Gastroesophageal sphincter (tissue), 4 donors: ENCODE results near the gene PACRG. TPM values are rescaled to one million over a fixed set of nuclear protein-coding genes. Genes with fewer than 3 reads are reported as not detected.
A peak's percentile ranks its signal among the peaks of the same experiment; 100 is the strongest.

Experiments used
- ATAC-seq: fragments of 150-250 bp; one replicate; pipeline ENCODE4 v1.9.1; 2016; ENCODE audit warnings: mild to moderate bottlenecking, moderate library complexity
- H3K27ac ChIP-seq, 4 donors: fragments of 200-600 bp; sonication (generic) in 3 of 4; 1 replicate in 3 of 4; 2 replicates in 1 of 4; pipeline ENCODE4 v1.5.1; 2016 to 2019
- H3K27me3 ChIP-seq: fragments of 200-600 bp; sonication (generic); one replicate; pipeline ENCODE4 v1.5.1; 2019
- H3K36me3 ChIP-seq, 2 donors: fragments of 200-600 bp; sonication (generic); one replicate each; pipeline ENCODE4 v1.5.1; 2019; ENCODE audit warnings: control low read depth in 1 of 2
- H3K4me1 ChIP-seq, 3 donors: fragments of 200-600 bp; sonication (generic); 1 replicate in 2 of 3; 2 replicates in 1 of 3; pipeline ENCODE4 v1.5.1; 2016 to 2019; ENCODE audit warnings: control low read depth in 2 of 3
- H3K4me3 ChIP-seq, 2 donors: fragments of 200-600 bp; sonication (generic); one replicate each; pipeline ENCODE4 v1.5.1; 2019; ENCODE audit warnings: mild to moderate bottlenecking in 1 of 2, moderate library complexity in 1 of 2
- H3K9me3 ChIP-seq, 3 donors: fragments of 200-600 bp; sonication (generic); one replicate each; pipeline ENCODE4 v1.5.1; 2017 to 2019; ENCODE audit warnings: control low read depth in 2 of 3
- EP300 ChIP-seq: sonication (generic); formaldehyde crosslinking; IDR thresholded peaks from one replicate; pipeline ENCODE4 v1.6.1; 2017; ENCODE audit warnings: antibody characterized with exemption, mild to moderate bottlenecking
- POLR2A ChIP-seq, 2 donors: fragments of 450-650 bp; IDR thresholded peaks; one replicate each; pipeline ENCODE4 v1.6.1; 2017; ENCODE audit warnings: antibody characterized with exemption in 2 of 2, mild to moderate bottlenecking in 2 of 2, moderate library complexity in 1 of 2
- POLR2AphosphoS5 ChIP-seq: sonication (generic); formaldehyde crosslinking; IDR thresholded peaks from one replicate; pipeline ENCODE4 v1.6.1; 2017; ENCODE audit warnings: antibody characterized with exemption
- WGBS, 2 donors: methylation state at CpG; one replicate each; pipeline ENCODE4 v1.1.5; 2018; ENCODE audit warnings: low coverage in 1 of 2; 5-methylcytosine and 5-hydroxymethylcytosine counted together
- total RNA-seq, 4 donors: library from RNA; depleted of rRNA; stranded (reverse); fragments of >200 nt; gene quantifications; one replicate each; pipeline ENCODE4 v1.1.0, GENCODE V29; 2016
- TF ChIP-seq, protein P1 (sequence below), 4 experiments: fragments of 200-600 bp in 2 of 4; fragments of 450-650 bp in 2 of 4; sonication (generic) in 1 of 4; IDR thresholded peaks; one replicate each; pipeline ENCODE4 v1.5.1; 2017 to 2019; ENCODE audit warnings: antibody characterized with exemption in 4 of 4, mild to moderate bottlenecking in 2 of 4, moderate library complexity in 2 of 4

Gene PACRG
- total RNA-seq, 4 donors from 2014 or later, result 1.0 to 7.0 TPM; not detected in 2

DNA sequence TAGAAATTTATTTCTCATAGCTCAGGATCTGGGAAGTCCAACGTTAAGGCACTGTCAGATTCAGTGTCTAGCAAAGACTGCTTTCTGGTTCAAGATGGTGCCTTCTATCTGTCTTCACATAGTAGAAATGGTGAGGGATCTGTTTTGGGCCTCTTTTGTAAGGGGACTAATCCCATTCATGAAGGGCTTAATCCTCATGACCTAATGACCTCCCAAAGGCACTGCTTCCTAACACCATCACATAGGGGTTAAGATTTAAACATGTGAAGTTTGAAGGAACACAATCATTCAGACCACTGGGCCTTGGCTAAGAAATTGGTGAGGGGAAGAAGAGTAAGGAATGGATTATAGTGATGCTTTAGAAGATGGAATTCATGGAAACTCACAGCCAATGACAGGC is 237.6 kb downstream of the PACRG start:
- no peak overlapping the region for H3K4me3 ChIP-seq
- peak; percentile 7 for ATAC-seq
- H3K27ac ChIP-seq, result no peak overlapping the region

DNA sequence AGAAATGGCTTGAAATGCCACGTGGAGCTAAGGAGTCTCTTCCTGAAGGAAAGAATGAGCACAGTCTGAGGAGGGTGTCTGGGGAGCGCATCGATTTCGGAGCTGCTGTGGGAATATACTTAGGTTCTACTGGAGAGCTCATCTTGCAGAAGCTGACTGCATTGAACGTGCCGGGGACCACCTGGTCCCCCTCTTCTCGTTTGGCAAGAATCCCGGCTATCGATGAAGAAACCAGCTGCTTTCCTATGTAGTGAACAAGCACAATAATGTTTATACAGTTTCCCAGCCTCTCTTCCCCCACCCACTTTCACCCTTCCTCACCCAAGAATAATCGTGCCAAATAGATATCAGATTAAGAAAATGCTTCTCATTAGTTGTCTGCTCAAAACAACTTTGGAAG is 242.5 kb downstream of the PACRG start:
- 63 to 89% methylated on average over 8 to 9 of the region's 10 CpGs for WGBS, 2 donors
- TF ChIP-seq, protein P1, sequence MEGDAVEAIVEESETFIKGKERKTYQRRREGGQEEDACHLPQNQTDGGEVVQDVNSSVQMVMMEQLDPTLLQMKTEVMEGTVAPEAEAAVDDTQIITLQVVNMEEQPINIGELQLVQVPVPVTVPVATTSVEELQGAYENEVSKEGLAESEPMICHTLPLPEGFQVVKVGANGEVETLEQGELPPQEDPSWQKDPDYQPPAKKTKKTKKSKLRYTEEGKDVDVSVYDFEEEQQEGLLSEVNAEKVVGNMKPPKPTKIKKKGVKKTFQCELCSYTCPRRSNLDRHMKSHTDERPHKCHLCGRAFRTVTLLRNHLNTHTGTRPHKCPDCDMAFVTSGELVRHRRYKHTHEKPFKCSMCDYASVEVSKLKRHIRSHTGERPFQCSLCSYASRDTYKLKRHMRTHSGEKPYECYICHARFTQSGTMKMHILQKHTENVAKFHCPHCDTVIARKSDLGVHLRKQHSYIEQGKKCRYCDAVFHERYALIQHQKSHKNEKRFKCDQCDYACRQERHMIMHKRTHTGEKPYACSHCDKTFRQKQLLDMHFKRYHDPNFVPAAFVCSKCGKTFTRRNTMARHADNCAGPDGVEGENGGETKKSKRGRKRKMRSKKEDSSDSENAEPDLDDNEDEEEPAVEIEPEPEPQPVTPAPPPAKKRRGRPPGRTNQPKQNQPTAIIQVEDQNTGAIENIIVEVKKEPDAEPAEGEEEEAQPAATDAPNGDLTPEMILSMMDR (IDR thresholded peaks at IDR 0.05), result no peak
- TF ChIP-seq POLR2AphosphoS5 (no peak), EP300 (no peak), POLR2A (IDR thresholded peaks at IDR 0.05) (no peak)

More for the DNA sequence above, 237.6 kb downstream of the PACRG start:
- WGBS, 2 donors, result 70 to 100% methylated on average over 1 of the region's 1 CpG
- Histone ChIP-seq H3K4me1 (no peaks in the 10 kb centered on the region), H3K9me3 (no peaks in the 10 kb centered on the region), H3K36me3 (no peaks in the 10 kb centered on the region), H3K27me3 (no peaks in the 10 kb centered on the region)
- TF ChIP-seq POLR2A (IDR thresholded peaks at IDR 0.05) (no peak), POLR2AphosphoS5 (no peak), EP300 (no peak)
- TF ChIP-seq, protein P1 (IDR thresholded peaks at IDR 0.05), result no peak

DNA sequence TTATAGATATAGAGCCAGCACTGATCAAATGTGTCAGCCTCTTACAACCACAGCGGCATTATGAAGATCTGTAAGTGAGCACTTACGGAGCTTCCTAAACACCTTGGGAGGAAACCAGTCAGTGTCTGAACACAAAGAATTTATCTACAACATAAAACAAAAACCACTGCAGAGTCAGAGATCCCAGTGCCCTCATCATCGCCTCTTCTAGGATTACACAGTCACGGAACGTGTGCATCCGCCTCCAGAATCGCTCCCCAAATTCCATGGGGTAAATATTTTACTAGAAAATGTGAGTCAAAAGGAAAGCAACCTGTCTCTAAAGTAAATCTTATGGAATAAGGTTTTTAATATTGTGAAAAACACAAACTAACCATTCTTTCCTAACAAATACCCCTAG is 243.6 kb downstream of the PACRG start:
- ATAC-seq, result no peak
- no peaks in the 10 kb centered on the region for H3K9me3 ChIP-seq
- H3K4me1 ChIP-seq, result no peaks in the 10 kb centered on the region
- no peak overlapping the region for H3K27ac ChIP-seq
- H3K36me3 ChIP-seq, result no peaks in the 10 kb centered on the region
- 92 to 98% methylated on average over 7 of the region's 7 CpGs for WGBS, 2 donors
- H3K4me3 ChIP-seq, result no peak overlapping the region
- no peak for TF ChIP-seq POLR2AphosphoS5
- TF ChIP-seq, protein P1 (IDR thresholded peaks at IDR 0.05), result no peak
- no peak for TF ChIP-seq EP300
- no peak for TF ChIP-seq POLR2A (IDR thresholded peaks at IDR 0.05)
- no peaks in the 10 kb centered on the region for H3K27me3 ChIP-seq

More for the DNA sequence above, 242.5 kb downstream of the PACRG start:
- H3K4me3 ChIP-seq, result no peak overlapping the region
- H3K4me1 ChIP-seq, result no peaks in the 10 kb centered on the region
- no peaks in the 10 kb centered on the region for H3K27me3 ChIP-seq
- no peaks in the 10 kb centered on the region for H3K9me3 ChIP-seq
- H3K27ac ChIP-seq, result no peak overlapping the region
- no peaks in the 10 kb centered on the region for H3K36me3 ChIP-seq
- no peak for ATAC-seq

DNA sequence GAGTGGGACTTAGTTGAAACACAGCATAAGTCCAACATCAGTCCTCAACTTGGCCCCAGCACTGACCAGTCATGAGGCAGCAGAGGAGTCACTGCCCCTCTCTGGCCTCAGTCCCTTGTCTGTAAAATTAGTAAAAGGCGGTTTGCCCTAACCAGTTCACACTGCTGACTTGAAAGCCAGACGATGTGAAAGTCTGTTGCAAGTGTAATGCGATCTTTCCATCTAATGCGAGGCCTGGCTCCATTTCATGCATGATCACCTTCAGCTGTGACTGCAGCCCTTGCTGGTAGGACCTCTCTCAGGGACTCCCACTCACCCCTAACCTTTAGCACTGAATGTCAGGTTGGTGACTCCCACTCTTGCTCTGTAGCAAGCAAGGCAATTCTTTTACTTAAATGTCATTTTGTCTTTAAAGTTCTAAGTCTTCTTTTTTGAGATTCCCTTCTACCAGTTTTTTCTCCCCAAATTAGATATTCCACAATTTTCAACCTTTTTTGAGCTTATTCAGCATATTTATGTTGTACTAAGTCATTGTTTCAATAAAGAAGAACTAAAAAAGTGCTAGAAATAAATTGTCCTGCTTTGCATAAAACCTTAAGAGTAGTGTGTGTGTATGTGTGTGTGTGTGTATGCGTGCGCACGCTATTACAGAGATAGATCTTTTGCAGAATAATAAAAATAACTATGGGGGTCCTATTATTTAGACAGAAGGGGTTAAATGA is 245.5 kb downstream of the PACRG start:
- 78 to 80% methylated on average over 6 to 7 of the region's 7 CpGs for WGBS, 2 donors
- H3K4me1 ChIP-seq, result no peaks in the 10 kb centered on the region
- H3K9me3 ChIP-seq, result no peaks in the 10 kb centered on the region
- H3K27me3 ChIP-seq, result no peaks in the 10 kb centered on the region
- no peak for ATAC-seq
- H3K36me3 ChIP-seq, result no peaks in the 10 kb centered on the region
- TF ChIP-seq POLR2AphosphoS5, result no peak
- TF ChIP-seq EP300, result no peak
- TF ChIP-seq, protein P1 (IDR thresholded peaks at IDR 0.05), result no peak
- no peak for TF ChIP-seq POLR2A (IDR thresholded peaks at IDR 0.05)
- H3K4me3 ChIP-seq, result no peak overlapping the region
- no peak overlapping the region for H3K27ac ChIP-seq

DNA sequence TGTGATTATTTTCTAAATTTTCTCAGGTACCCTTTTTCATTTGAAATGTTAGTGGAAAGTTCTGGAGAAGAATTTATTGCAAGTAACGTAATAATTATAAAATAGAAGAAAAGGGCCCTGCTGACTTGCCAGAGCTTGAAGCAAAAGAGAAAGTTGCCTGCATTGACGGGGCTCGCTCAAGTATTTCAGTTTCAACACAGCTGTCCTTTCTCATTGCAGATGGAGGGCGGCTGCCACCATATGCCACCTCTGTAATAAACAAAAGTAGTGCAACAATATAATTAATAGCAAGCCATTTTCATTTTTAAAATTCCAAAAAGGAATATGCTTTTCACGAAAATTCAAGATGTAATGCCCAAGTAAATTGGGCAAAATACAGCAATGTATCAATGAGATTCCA is 246.2 kb downstream of the PACRG start:
- Histone ChIP-seq H3K4me1 (no peaks in the 10 kb centered on the region), H3K9me3 (no peaks in the 10 kb centered on the region), H3K36me3 (no peaks in the 10 kb centered on the region), H3K4me3 (no peak overlapping the region), H3K27me3 (no peaks in the 10 kb centered on the region), H3K27ac (no peak overlapping the region)
- TF ChIP-seq POLR2A (IDR thresholded peaks at IDR 0.05) (no peak), EP300 (no peak), POLR2AphosphoS5 (no peak)
- TF ChIP-seq, protein P1 (IDR thresholded peaks at IDR 0.05), result no peak
- WGBS, 2 donors, result 37 to 51% methylated on average over 4 to 5 of the region's 5 CpGs
- no peak for ATAC-seq
